ENCODE results near the gene GLTPD2.

The GLTPD2 gene

DNA sequence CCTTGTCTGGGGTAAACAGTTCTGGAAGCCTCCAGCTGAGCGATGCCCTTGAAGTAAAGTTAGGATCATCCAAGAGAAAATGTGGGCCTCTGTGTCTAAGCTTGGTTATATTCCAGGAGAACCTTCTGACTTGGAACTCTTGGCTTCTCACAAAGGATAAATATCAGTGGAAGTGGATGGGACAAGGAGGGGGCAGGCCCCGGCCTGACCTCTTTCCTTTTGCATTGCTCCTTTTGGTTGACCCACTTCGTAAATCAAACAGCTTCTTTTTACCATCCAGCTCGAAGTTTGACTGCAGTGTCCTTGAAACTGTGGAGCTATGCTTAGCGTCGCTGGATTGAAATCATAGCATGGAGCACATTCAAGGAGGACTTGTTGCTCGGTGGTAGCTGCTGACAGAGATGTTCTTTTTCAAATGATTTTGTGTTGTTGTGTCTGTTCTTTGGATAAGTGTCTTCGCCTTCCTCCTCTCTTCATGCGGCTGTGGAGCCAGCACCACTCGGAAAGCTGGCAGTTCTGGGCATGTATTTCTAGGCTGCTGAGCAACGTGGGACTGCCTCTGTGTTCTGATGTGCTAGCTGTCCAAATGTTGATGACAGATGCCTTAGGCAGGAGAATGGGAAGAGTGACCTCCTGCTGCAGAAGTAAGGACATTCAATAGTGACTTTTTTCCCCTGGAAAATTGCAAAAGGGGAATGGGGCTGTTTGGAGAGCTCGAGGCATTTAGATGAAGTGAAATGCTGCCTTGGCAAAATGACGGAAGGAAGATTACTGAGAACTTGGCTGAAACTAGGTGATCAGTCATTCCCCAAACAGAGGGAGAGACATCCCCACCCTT, 48.9 kb downstream of the GLTPD2 start:
- DNase-seq (no peak), ATAC-seq (no peak)
- no peaks in the 10 kb centered on the region for H3K9me3 Mint-ChIP-seq
- H3K4me1 Mint-ChIP-seq, result peaks cover 63% of the 10 kb centered on the region
- H3K27me3 Mint-ChIP-seq, result no peaks in the 10 kb centered on the region
- H3K36me3 Mint-ChIP-seq (ENCODE audit: low read depth), result peaks cover 1% of the 10 kb centered on the region
- H3K4me3 Mint-ChIP-seq, result no peak overlapping the region
- H3K27ac Mint-ChIP-seq, result no peak overlapping the region

DNA sequence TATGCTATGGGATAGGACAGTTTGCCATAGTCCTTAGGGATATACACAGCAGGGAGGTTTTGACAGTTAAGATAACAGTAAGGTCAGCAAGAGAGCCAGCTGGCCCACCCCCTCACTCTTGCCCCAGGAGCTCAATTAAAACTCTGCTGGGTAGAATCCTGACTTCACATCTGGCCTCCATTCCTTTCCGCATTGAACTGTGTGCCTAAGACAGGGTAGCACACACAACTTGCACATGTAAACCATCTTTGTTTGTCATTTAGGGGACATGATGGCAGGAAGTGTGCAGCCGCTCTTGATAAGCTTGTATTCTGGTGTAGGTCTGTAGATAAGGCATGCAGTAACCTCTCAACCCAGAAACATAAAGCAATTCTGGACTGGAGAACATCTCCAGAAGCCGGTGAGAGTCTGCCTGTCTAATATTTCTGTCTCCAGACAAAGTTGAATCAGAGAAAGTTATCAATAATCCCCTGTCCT, 49.6 kb downstream of the GLTPD2 start:
- H3K27ac Mint-ChIP-seq, result no peak overlapping the region
- no peak for DNase-seq
- no peak overlapping the region for H3K4me3 Mint-ChIP-seq
- H3K9me3 Mint-ChIP-seq, result no peaks in the 10 kb centered on the region
- H3K36me3 Mint-ChIP-seq (ENCODE audit: low read depth), result no peaks in the 10 kb centered on the region
- H3K27me3 Mint-ChIP-seq, result no peaks in the 10 kb centered on the region
- peaks cover 64% of the 10 kb centered on the region for H3K4me1 Mint-ChIP-seq
- no peak for ATAC-seq

DNA sequence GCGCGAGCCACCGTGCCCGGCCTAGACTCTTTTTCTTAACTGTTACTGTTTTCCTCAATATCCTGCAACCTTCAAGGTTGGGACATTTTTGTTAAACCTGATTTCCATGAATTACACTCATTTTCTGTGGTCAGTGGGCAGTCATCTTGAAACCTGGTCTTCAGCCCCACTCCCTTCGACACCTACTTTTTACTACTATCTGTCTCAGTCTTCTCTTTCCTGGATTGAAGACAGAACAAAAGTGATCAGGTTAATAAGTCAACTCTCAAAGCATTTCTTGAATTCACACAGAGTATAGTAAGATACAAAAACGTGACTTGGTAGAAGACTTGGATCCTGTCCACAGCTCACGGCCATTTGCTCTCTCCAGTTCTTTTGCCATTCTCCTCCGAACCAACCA, 50.5 kb downstream of the GLTPD2 start:
- H3K27me3 Mint-ChIP-seq, result no peaks in the 10 kb centered on the region
- no peak overlapping the region for H3K27ac Mint-ChIP-seq
- DNase-seq (no peak), ATAC-seq (no peak)
- peaks cover 58% of the 10 kb centered on the region for H3K4me1 Mint-ChIP-seq
- no peak overlapping the region for H3K4me3 Mint-ChIP-seq
- H3K9me3 Mint-ChIP-seq, result no peaks in the 10 kb centered on the region
- H3K36me3 Mint-ChIP-seq (ENCODE audit: low read depth), result no peaks in the 10 kb centered on the region

All from activated naive CD8-positive, alpha-beta T cell treated with anti-CD3 and anti-CD28 coated beads, Interleukin-2, amount 50 U/mL, for 24 hours (primary cell).